Smooth muscle cell (in vitro differentiated cells): Measurements from ENCODE around the gene SLC7A1. TPM values are rescaled to one million over a fixed set of nuclear protein-coding genes. Genes with fewer than 3 reads are reported as not detected.

Source experiments
- DNase-seq: peaks from one replicate; lab custom pipeline; 2025; ENCODE audit not compliant: unreplicated experiment; lab: John Stamatoyannopoulos, UW
- H2AFZ ChIP-seq: fragments of 200-600 bp; sonication (generic); 2 replicates; pipeline ENCODE4 v1.6.0; 2016; ENCODE audit warnings: antibody characterized with exemption, low read depth, mild to moderate bottlenecking
- H3F3A ChIP-seq: fragments of 200-600 bp; sonication (generic); 2 replicates; pipeline ENCODE4 v1.6.0; 2017; ENCODE audit warnings: antibody characterized with exemption, low read depth
- H3K27ac ChIP-seq: fragments of 200-600 bp; sonication (generic); 2 replicates; pipeline ENCODE4 v1.5.1; 2016; ENCODE audit warnings: low read depth, mild to moderate bottlenecking
- H3K27me3 ChIP-seq: fragments of 200-600 bp; sonication (generic); 2 replicates; pipeline ENCODE4 v1.6.1; 2016; ENCODE audit warnings: low read depth, mild to moderate bottlenecking
- H3K36me3 ChIP-seq: fragments of 200-600 bp; sonication (generic); 2 replicates; pipeline ENCODE4 v1.5.1; 2016; ENCODE audit warnings: low read depth
- H3K4me1 ChIP-seq: fragments of 200-600 bp; sonication (generic); 2 replicates; pipeline ENCODE4 v1.5.1; 2016; ENCODE audit warnings: low read depth
- H3K4me2 ChIP-seq: fragments of 200-600 bp; sonication (generic); 2 replicates; pipeline ENCODE4 v1.6.0; 2016; ENCODE audit warnings: mild to moderate bottlenecking
- H3K4me3 ChIP-seq: fragments of 200-600 bp; sonication (generic); 2 replicates; pipeline ENCODE4 v1.5.1; 2016; ENCODE audit warnings: mild to moderate bottlenecking
- H3K79me2 ChIP-seq: fragments of 200-600 bp; sonication (generic); 2 replicates; pipeline ENCODE4 v1.6.0; 2016; ENCODE audit warnings: low read depth, mild to moderate bottlenecking
- H3K9ac ChIP-seq: fragments of 200-600 bp; sonication (generic); 2 replicates; pipeline ENCODE4 v1.6.0; 2016; ENCODE audit warnings: low read depth
- H3K9me3 ChIP-seq: fragments of 200-600 bp; sonication (generic); replicated peaks from 2 replicates; pipeline ENCODE4 v1.5.1; 2016; ENCODE audit warnings: low read depth
- H4K20me1 ChIP-seq: fragments of 200-600 bp; sonication (generic); 2 replicates; pipeline ENCODE4 v1.6.0; 2016; ENCODE audit warnings: low read depth
- WGBS: methylation state at CpG from one replicate; pipeline ENCODE4 v1.1.7; 2016; ENCODE audit warnings: low lambda C conversion rate; 5-methylcytosine and 5-hydroxymethylcytosine counted together
- polyA plus RNA-seq: library from polyadenylated mRNA; unstranded; fragments of >200 nt; fragmentation: Nextera tagmentation; extraction: Ambion mirVana; gene quantifications from 2 replicates; pipeline ENCODE4 v1.2.1, GENCODE V29; 2016
- total RNA-seq: library from RNA; depleted of rRNA; stranded (reverse); fragments of >200 nt; gene quantifications from 2 replicates; pipeline ENCODE4 v1.2.3, GENCODE V29; 2014
- TF ChIP-seq, protein P1 (sequence below): fragments of 200-600 bp; sonication (generic); IDR thresholded peaks from 2 replicates; pipeline ENCODE4 v1.5.1; 2017; ENCODE audit warnings: borderline replicate concordance, mild to moderate bottlenecking, antibody characterized with exemption; ENCODE audit not compliant: insufficient read depth, poor library complexity, severe bottlenecking

SLC7A1 gene
- total and polyA plus RNA-seq, 2 experiments from 2014 or later, result 7.9 to 36.6 TPM

- H3K4me1 ChIP-seq, result no peaks in the 10 kb centered on the region
- H4K20me1 ChIP-seq, result peaks cover 99% of the 10 kb centered on the region
- no peaks in the 10 kb centered on the region for H3K27me3 ChIP-seq
- TF ChIP-seq, protein P1, sequence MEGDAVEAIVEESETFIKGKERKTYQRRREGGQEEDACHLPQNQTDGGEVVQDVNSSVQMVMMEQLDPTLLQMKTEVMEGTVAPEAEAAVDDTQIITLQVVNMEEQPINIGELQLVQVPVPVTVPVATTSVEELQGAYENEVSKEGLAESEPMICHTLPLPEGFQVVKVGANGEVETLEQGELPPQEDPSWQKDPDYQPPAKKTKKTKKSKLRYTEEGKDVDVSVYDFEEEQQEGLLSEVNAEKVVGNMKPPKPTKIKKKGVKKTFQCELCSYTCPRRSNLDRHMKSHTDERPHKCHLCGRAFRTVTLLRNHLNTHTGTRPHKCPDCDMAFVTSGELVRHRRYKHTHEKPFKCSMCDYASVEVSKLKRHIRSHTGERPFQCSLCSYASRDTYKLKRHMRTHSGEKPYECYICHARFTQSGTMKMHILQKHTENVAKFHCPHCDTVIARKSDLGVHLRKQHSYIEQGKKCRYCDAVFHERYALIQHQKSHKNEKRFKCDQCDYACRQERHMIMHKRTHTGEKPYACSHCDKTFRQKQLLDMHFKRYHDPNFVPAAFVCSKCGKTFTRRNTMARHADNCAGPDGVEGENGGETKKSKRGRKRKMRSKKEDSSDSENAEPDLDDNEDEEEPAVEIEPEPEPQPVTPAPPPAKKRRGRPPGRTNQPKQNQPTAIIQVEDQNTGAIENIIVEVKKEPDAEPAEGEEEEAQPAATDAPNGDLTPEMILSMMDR, result no peak
- H3K27ac ChIP-seq, result no peak overlapping the region
- DNase-seq, result no peak
- H2AFZ ChIP-seq, result no peak overlapping the region
- no peak overlapping the region for H3K9ac ChIP-seq
- peaks cover 98% of the 10 kb centered on the region for H3K79me2 ChIP-seq
- no peak overlapping the region for H3K4me3 ChIP-seq
- no peaks in the 10 kb centered on the region for H3F3A ChIP-seq
- H3K9me3 ChIP-seq, result no peaks in the 10 kb centered on the region
- 94% methylated on average over 8 of the region's 8 CpGs for WGBS
- H3K36me3 ChIP-seq, result no peaks in the 10 kb centered on the region
- no peak overlapping the region for H3K4me2 ChIP-seq
Measured at GRCh38 chr13:29579094-29579493, 16.4 kb downstream of the SLC7A1 start.

- TF ChIP-seq, protein P1, result no peak
- Histone ChIP-seq H3K36me3 (no peaks in the 10 kb centered on the region), H3K9me3 (no peaks in the 10 kb centered on the region), H3K4me1 (peaks cover under 1% of the 10 kb centered on the region), H4K20me1 (peaks cover 99% of the 10 kb centered on the region), H3K27me3 (no peaks in the 10 kb centered on the region), H3F3A (no peaks in the 10 kb centered on the region), H3K4me2 (no peak overlapping the region), H3K4me3 (no peak overlapping the region), H3K27ac (no peak overlapping the region), H2AFZ (no peak overlapping the region), H3K9ac (no peak overlapping the region), H3K79me2 (peaks cover 98% of the 10 kb centered on the region)
- WGBS, result 88% methylated on average over 18 of the region's 18 CpGs
- no peak for DNase-seq
Measured at GRCh38 chr13:29578300-29579085, 17.0 kb downstream of the SLC7A1 start.

GRCh38 chr13:29577136-29578051 lies 18.1 kb downstream of the SLC7A1 start:
- H3K27ac ChIP-seq, result no peak overlapping the region

More at GRCh38 chr13:29577136-29578051, 18.1 kb downstream of the SLC7A1 start:
- no peak overlapping the region for H3K4me3 ChIP-seq
- H3K9ac ChIP-seq, result no peak overlapping the region
- H2AFZ ChIP-seq, result no peak overlapping the region
- H3K4me2 ChIP-seq, result no peak overlapping the region
- WGBS, result 94% methylated on average over 18 of the region's 18 CpGs
- TF ChIP-seq, protein P1, result no peak
- H3K36me3 ChIP-seq, result no peaks in the 10 kb centered on the region
- H3K27me3 ChIP-seq, result no peaks in the 10 kb centered on the region
- H3K79me2 ChIP-seq, result peaks cover 98% of the 10 kb centered on the region
- no peaks in the 10 kb centered on the region for H3K9me3 ChIP-seq
- H3F3A ChIP-seq, result no peaks in the 10 kb centered on the region
- peaks cover 4% of the 10 kb centered on the region for H3K4me1 ChIP-seq
- peaks cover 99% of the 10 kb centered on the region for H4K20me1 ChIP-seq
- DNase-seq, result no peak
